Measurements from ENCODE around the gene MAD2L1BP.

DNA sequence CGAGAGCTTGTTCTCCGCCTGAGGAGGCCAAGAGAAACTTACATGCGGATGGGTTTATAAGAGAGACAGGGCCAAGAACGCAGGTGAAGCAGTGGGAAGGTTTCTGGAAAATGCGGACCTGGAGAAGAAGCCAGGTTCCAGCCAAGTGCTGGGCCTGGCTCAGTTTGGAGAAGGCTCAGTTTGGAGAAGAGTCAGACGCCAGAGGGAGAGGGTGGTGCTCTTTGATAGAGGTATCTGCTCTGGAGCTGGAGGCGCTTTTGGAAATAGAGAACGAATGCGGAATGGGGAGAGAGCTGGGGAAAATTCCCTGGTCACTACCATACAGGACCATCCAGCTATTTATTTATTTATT is 9.9 kb downstream of the MAD2L1BP start:
- TF ChIP-seq, protein P1, sequence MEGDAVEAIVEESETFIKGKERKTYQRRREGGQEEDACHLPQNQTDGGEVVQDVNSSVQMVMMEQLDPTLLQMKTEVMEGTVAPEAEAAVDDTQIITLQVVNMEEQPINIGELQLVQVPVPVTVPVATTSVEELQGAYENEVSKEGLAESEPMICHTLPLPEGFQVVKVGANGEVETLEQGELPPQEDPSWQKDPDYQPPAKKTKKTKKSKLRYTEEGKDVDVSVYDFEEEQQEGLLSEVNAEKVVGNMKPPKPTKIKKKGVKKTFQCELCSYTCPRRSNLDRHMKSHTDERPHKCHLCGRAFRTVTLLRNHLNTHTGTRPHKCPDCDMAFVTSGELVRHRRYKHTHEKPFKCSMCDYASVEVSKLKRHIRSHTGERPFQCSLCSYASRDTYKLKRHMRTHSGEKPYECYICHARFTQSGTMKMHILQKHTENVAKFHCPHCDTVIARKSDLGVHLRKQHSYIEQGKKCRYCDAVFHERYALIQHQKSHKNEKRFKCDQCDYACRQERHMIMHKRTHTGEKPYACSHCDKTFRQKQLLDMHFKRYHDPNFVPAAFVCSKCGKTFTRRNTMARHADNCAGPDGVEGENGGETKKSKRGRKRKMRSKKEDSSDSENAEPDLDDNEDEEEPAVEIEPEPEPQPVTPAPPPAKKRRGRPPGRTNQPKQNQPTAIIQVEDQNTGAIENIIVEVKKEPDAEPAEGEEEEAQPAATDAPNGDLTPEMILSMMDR (optimal IDR thresholded peaks at IDR 0.05 in 1 of 3, IDR thresholded peaks at IDR 0.05 in 1 of 3, conservative IDR thresholded peaks at IDR 0.05 in 1 of 3; ENCODE audit: extremely low read depth in 1 of 3, insufficient read depth in 2 of 3, low read length in 3 of 3), result no peak
- TF ChIP-seq EZH2 (IDR thresholded peaks at IDR 0.05; ENCODE audit: low read length), result no peak

All from keratinocyte (primary cell).